Superior temporal gyrus (tissue), 1 donor: Measurements from ENCODE around the gene PLXNC1.

Source experiments
- DNase-seq: peaks from one replicate; pipeline ENCODE4 v3.0.0-alpha.2; 2016; ENCODE audit errors: extremely low spot score

PLXNC1 gene

DNA sequence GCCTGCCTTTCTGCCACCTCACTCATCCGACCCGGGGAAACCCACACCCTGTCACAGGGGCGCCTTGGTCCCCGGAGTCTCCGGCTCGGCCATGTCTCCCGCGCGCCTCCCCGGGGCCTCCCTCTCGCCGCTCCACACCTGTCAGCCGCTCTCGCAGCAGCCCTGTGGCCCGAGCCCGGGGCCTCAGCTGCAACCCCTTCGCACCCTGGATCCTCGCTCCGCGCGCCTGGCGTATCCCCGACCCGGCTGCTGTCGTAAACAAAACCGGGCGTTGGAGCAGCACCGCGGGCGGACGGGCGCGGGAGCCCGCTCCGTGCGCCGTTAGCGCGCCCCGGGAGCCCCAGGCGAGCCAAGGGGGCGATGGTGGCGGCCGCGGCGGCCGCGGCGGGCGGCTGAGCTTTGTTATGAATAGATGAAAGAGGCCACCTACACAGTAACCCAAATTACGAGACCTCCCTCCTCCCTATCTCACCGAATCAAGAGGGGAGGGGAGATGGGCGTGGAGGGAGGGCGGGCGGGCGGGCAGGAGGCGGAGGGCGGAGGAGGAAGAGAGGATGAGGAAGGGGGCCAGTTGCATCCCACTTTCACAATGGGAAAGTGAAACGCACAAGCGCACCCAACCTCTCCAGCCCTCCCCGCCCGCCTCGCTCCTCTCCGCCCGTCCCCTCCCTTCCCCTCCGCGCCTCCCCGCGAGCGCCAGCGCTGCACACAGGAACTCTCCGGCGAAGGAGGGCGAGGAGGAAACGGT, at the start of gene PLXNC1:
Gene PLXNC1, plus strand, starts transcription at position 587 of the 748 bp plus-strand sequence. CDS start 395 bp downstream, outside the sequence.
- no peak for DNase-seq

DNA sequence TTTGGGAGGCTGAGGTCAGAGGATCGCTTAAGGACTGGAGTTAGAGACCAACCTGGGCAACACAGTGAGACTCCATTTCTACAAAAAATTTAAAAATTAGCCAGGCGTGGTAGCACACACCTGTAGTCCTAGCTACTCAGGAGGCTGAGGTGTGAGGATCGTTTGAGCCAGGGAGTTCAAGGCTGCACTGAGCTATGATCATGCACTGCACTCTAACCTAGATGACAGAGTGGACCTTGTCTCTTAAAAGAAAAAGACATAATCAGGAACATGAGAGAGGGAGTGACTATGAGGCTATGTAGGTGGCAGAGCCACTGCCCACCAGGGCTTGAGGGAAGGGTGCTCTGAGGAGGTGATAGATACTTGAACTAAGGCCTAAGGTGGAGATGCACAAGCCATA, 49.2 kb upstream of the PLXNC1 start:
- DNase-seq: no peak

GRCh38 chr12:94099632-94100031, 48.7 kb upstream of the PLXNC1 start:
- DNase-seq: no peak

DNA sequence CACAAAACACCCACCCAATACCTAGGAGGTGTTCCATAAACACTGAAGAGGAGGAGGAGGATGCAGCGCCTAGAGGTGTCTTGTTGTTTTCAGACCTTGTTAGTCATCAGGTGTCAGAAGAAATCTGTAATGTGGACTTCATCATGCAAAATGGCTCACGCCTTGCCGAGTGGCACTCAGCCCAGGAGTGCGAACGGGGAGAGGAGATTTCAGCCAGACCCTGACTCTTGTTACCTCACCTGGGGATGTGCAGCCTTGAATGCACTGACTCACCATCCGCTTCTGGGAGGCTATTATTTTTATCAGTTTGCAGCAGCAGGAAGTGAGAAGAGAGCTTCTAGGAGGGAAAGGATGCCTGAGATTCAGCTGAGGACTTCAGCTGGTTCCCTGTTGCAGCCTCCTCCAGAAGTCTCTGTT, 48.2 kb upstream of the PLXNC1 start:
- DNase-seq: no peak

DNA sequence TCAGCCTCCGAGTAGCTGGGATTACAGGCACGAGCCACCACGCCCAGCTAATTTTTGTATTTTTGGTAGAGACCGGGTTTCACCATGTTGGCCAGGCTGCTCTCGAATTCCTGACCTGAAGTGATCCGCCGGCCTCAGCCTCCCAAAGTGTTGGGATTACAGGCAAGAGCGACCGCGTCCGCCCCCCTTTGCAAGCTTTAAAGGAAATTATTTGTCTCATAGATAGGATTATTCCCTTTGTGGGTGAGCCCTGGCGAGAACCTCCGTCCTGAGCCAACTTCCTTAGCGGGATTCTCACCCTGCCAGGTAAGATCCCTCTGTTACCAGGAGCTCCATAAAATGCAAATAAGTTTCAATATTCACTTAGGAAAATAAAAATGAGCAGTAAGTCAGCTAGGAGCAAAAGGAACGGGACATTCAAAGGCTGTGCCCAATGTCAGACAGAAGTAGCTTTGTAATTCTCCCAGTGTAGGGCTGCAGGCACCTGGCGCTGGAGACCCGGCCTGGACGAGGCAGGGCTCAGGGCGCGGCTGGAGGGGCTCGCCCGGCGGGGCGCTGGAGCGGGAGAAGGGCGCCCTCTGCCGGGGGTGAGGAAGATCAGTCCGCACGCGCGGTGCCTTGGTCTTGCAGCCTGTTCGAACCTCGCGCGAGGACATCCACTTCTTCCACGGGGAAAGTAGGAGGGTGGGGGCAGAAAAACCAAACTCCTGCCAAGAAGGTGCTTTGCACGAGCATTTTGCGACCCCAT, 47.2 kb upstream of the PLXNC1 start:
- peak; percentile 77 for DNase-seq

GRCh38 chr12:94101738-94102660, 46.4 kb upstream of the PLXNC1 start:
- DNase-seq: peak; percentile 94

- no peak for DNase-seq
These were observed 44.4 kb upstream of the PLXNC1 start for GRCh38 chr12:94103986-94104385.

DNA sequence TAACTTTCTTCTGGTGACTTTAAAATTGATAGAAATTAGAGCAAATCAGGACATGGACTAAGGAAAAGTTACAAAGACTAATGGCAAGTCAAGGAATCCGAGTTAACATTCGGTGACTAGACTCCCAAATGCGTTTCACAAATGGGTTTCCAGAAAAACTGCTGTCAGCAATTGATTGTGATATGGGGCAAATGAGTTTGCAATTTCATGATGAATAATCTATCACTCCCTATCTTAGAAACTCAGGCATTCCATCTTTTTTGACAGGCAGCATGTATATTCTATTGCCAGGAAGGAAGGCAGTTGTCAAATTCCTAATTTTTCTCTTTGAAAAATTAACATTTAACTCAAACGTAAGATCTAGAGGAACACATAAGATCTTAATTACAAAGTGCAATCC, 40.5 kb upstream of the PLXNC1 start:
- DNase-seq: no peak

- DNase-seq: no peak
These were observed 39.2 kb upstream of the PLXNC1 start for GRCh38 chr12:94109160-94109559.

GRCh38 chr12:94110258-94110657, 38.1 kb upstream of the PLXNC1 start:
- DNase-seq: no peak

DNA sequence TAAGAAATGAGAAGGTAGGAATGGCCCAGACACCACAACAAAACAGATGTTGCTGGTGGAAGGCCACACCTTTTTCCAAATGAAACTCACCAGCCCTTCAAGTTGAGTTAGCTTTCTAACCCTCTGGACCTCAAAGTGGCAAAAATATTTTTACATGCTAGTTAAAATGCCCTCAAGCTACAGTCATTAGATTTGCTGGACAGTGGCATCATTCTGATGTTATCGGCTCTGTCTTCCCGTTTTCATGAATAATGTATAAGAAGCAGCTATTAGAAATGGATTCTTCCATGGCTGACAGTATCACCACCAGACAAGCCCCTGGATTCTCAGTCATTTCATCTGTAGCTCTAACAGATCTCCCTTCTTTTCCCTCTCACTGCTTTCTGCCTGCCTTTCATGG, 37.1 kb upstream of the PLXNC1 start:
- no peak for DNase-seq

GRCh38 chr12:94112121-94112520, 36.3 kb upstream of the PLXNC1 start:
- DNase-seq: no peak

- no peak for DNase-seq
These were observed 34.2 kb upstream of the PLXNC1 start for GRCh38 chr12:94114166-94114565.

- DNase-seq: no peak
These were observed 32.2 kb upstream of the PLXNC1 start for GRCh38 chr12:94116191-94116590.

DNA sequence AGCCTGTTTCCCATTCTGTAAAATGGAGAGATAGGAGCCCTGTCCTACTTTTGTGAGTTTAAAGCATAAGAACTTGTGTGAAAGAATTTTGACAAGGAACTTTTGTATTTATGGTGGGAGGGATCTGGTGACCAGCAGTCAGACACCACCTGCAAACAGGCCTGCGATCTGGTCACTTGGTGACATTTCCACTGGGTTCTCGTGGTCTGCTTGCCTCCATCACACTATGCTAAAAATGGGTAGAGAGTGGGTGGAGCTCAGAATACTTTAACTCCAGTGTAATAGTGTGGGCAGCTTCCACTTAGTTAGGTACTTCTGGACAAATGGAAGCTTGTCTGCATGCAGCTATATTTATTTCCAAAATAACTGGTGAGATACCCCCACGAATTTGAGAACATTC, 26.5 kb upstream of the PLXNC1 start:
- no peak for DNase-seq

DNA sequence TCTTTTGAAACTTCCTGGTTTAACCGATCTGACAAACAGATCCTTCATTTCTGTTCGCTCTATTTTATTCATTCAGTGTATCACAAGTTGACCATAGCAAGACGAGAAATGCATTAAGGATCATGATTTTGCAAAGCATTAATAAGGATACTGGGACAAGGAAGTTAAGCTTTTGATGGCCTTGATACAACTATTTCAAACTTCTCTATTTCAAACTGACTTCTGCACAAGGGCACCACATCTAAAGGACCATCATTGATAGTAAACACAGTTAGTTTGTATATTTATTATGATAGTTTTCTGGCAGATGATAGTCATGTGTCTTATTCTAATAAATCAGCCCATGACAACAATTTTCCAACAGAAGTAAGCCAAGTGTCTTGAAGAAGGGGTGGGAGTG, 25.8 kb upstream of the PLXNC1 start:
- no peak for DNase-seq

GRCh38 chr12:94123127-94123526, 25.2 kb upstream of the PLXNC1 start:
- no peak for DNase-seq

- no peak for DNase-seq
These were observed 22.3 kb upstream of the PLXNC1 start for GRCh38 chr12:94126067-94126466.

GRCh38 chr12:94127239-94128131, 20.9 kb upstream of the PLXNC1 start:
- no peak for DNase-seq

DNA sequence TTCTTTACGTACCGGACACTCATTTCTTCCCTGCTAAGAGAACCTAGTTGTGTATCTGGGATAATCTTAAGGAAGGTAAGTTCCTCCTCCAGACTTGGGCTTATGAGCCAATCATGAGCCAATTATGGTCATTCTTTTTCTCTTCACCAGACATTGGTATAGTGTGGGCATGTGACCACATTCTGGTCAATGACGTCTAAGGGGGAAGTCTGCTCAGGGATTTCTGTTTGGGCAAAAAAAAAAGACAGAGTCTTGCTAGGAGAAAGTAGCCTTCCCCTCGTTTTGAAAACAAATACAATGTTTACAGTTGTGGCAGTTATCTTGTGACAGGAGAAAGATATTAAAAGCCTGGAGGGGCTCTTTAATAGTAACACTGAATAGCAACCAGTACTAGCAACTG, 20.1 kb upstream of the PLXNC1 start:
- no peak for DNase-seq
